Measurements from ENCODE around the gene HMCN2. TPM values are rescaled to one million over a fixed set of nuclear protein-coding genes. Genes with fewer than 3 reads are reported as not detected.

The HMCN2 gene
- total RNA-seq, 1 experiment from 2014 or later, result 1.6 TPM

- H3K27me3 ChIP-seq (ENCODE audit: insufficient read depth, low read depth), result no peaks in the 10 kb centered on the region
- no peaks in the 10 kb centered on the region for H3K36me3 ChIP-seq (ENCODE audit: low read depth)
- POLR2A ChIA-PET (ENCODE audit: unreplicated experiment), result no interaction called here
- TF ChIP-seq CTCF (conservative IDR thresholded peaks at IDR 0.05), result no peak
- no peak for TF ChIP-seq EZH2 (IDR thresholded peaks at IDR 0.05; ENCODE audit: low read depth)
- no peak overlapping the region for H3K4me2 ChIP-seq
- no TSS peak for BruUV-seq (replicated peaks)
- no peak overlapping the region for H3K4me3 ChIP-seq
- H4K20me1 ChIP-seq (ENCODE audit: insufficient read depth), result no peaks in the 10 kb centered on the region; the same call in 1 of the 2 replicates
- H3K9me2 ChIP-seq (ENCODE audit: insufficient read depth), result no peaks in the 10 kb centered on the region
- H2AFZ ChIP-seq, result no peak overlapping the region
- no peaks in the 10 kb centered on the region for H3K9me3 ChIP-seq (ENCODE audit: insufficient read depth, low read depth)
- no peaks in the 10 kb centered on the region for H3K79me2 ChIP-seq (ENCODE audit: low read depth)
- DNase-seq, result no peak
- intact Hi-C loops (cut with micrococcal nuclease; ENCODE audit: unreplicated experiment), result loop anchor here (5.0 kb wide), 1 partner anchor 403 kb away; no protein-coding TSS in a partner anchor
- H3K4me1 ChIP-seq (replicated peaks; ENCODE audit: insufficient read depth), result no peaks in the 10 kb centered on the region
- CTCF ChIA-PET, result no interaction called here
- H3F3A ChIP-seq (ENCODE audit: insufficient read depth, low read depth), result no peaks in the 10 kb centered on the region
- no peak overlapping the region for H3K27ac ChIP-seq
Measured at GRCh38 chr9:130463763-130464745, 198.5 kb downstream of the HMCN2 start.

GRCh38 chr9:130465383-130466096, 200.0 kb downstream of the HMCN2 start:
- Histone ChIP-seq H3K36me3 (ENCODE audit: low read depth) (no peaks in the 10 kb centered on the region), H3K27ac (no peak overlapping the region), H4K20me1 (ENCODE audit: insufficient read depth) (no peaks in the 10 kb centered on the region; the same call in 1 of the 2 replicates), H2AFZ (no peak overlapping the region), H3K4me2 (no peak overlapping the region), H3K27me3 (ENCODE audit: insufficient read depth, low read depth) (no peaks in the 10 kb centered on the region), H3K9me3 (ENCODE audit: insufficient read depth, low read depth) (no peaks in the 10 kb centered on the region), H3K4me1 (replicated peaks; ENCODE audit: insufficient read depth) (no peaks in the 10 kb centered on the region), H3K4me3 (no peak overlapping the region), H3F3A (ENCODE audit: insufficient read depth, low read depth) (no peaks in the 10 kb centered on the region), H3K9me2 (ENCODE audit: insufficient read depth) (no peaks in the 10 kb centered on the region), H3K79me2 (ENCODE audit: low read depth) (no peaks in the 10 kb centered on the region)
- CTCF ChIA-PET, result interaction anchor here (0.6 to 0.9 kb wide), 4 partner anchors 9 to 235 kb away, joined by 3 to 5 read pairs (median 3); no protein-coding TSS in a partner anchor
- intact Hi-C loops (cut with micrococcal nuclease; ENCODE audit: unreplicated experiment), result no loop called here
- BruUV-seq (replicated peaks), result no TSS peak
- no peak for DNase-seq
- POLR2A ChIA-PET (ENCODE audit: unreplicated experiment), result no interaction called here
- TF ChIP-seq EZH2 (IDR thresholded peaks at IDR 0.05; ENCODE audit: low read depth) (no peak), CTCF (conservative IDR thresholded peaks at IDR 0.05) (no peak)

- Histone ChIP-seq H3K27ac (no peak overlapping the region), H3K9me2 (ENCODE audit: insufficient read depth) (no peaks in the 10 kb centered on the region), H3K9me3 (ENCODE audit: insufficient read depth, low read depth) (no peaks in the 10 kb centered on the region), H3K4me1 (replicated peaks; ENCODE audit: insufficient read depth) (no peaks in the 10 kb centered on the region), H3K4me3 (no peak overlapping the region), H2AFZ (no peak overlapping the region), H3K4me2 (no peak overlapping the region), H3K79me2 (ENCODE audit: low read depth) (no peaks in the 10 kb centered on the region), H3K27me3 (ENCODE audit: insufficient read depth, low read depth) (no peaks in the 10 kb centered on the region), H3F3A (ENCODE audit: insufficient read depth, low read depth) (no peaks in the 10 kb centered on the region), H3K36me3 (ENCODE audit: low read depth) (no peaks in the 10 kb centered on the region), H4K20me1 (ENCODE audit: insufficient read depth) (no peaks in the 10 kb centered on the region)
- ChIA-PET POLR2A (ENCODE audit: unreplicated experiment) (no interaction called here), CTCF (interaction anchor here (0.6 kb wide), 1 partner anchor 215 kb away, joined by 3 read pairs; no protein-coding TSS in a partner anchor)
- no TSS peak for BruUV-seq (replicated peaks)
- TF ChIP-seq EZH2 (IDR thresholded peaks at IDR 0.05; ENCODE audit: low read depth) (no peak), CTCF (conservative IDR thresholded peaks at IDR 0.05) (no peak)
- no peak for DNase-seq
- intact Hi-C loops (cut with micrococcal nuclease; ENCODE audit: unreplicated experiment), result no loop called here
Measured at GRCh38 chr9:130466537-130467217, 201.1 kb downstream of the HMCN2 start.
